Measurements from ENCODE around the gene SCPEP1. TPM values are rescaled to one million over a fixed set of nuclear protein-coding genes. Genes with fewer than 3 reads are reported as not detected.

SCPEP1 gene
- total and polyA plus RNA-seq, 2 of the 13 experiments (the other 11 are each of a cell fraction or from before 2014, with no cell fraction given), result 24.3 to 27.3 TPM

DNA sequence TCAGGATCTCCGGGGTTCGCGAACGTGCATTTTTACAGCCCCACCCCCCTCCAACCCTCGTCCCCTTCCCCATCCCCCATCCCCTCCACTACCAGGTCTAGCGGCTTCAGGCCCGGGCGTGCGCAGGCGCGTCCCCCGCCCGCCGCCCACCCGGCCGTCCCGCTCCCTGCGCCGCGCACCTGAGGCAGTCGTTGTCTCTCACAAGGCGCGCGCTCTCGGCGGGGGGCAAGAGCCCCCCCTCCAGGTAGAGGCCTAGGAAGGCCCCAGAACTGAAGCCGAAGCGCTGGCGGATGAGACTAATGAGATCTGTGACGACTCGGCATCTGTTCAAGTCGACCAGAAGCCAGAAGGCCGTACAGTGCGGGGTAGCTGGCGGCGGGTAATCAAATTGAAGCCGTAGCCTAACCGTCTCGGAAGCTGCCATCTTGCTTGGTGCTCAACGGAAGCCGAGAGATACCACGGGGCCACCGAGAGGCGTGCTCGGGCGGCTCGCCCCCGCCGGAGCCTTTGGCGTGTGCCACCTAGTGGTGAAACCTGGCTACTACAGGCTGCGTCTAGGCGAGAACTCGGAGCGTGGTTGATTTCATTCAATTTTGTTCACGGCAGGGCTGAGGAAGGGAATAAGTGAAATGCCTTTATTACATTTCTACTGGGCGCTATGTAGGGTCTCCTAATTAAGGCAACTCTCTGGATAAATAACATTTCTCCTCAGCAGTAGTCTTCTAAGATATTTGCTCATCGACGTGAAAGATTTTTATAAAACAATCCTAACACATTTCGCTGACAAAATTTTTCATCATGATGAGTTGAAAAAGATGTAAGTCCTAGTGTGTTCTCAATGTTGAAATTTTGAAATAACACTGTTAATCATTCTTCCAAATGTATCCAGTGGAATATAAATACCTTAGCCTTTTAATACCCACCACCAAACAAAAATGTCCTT is 17.1 kb upstream of the SCPEP1 start, which contains the start of gene COIL (continued):
- TF ChIP-seq AGO1 (IDR thresholded peaks at IDR 0.05; ENCODE audit: low read depth, low read length, poor library complexity, severe bottlenecking) (no peak), PHF21A (CRISPR knock-in tag; IDR thresholded peaks at IDR 0.05) (peak; percentile 88), HHEX (CRISPR knock-in tag; IDR thresholded peaks at IDR 0.05) (no peak), ZBTB7A (CRISPR knock-in tag; IDR thresholded peaks at IDR 0.05) (peak; percentile 81), MTA3 (CRISPR knock-in tag; IDR thresholded peaks at IDR 0.05) (no peak), ZC3H4 (CRISPR knock-in tag; IDR thresholded peaks at IDR 0.05; ENCODE audit: borderline replicate concordance) (no peak), FOXM1 (CRISPR knock-in tag; IDR thresholded peaks at IDR 0.05) (no peak), YEATS4 (CRISPR knock-in tag; IDR thresholded peaks at IDR 0.05; ENCODE audit: borderline replicate concordance) (peak; percentile 90), NFE2L1 (CRISPR knock-in tag; IDR thresholded peaks at IDR 0.05; ENCODE audit: borderline replicate concordance) (no peak), FOXK2 (IDR thresholded peaks at IDR 0.05) (no peak), CREB1 (IDR thresholded peaks at IDR 0.05) (no peak), CREB1 (CRISPR knock-in tag; IDR thresholded peaks at IDR 0.05) (no peak), LCORL (IDR thresholded peaks at IDR 0.05) (no peak), LCORL (CRISPR knock-in tag; IDR thresholded peaks at IDR 0.05) (peak; percentile 45; the same call in 1 of the 2 replicates), PHF8 (CRISPR knock-in tag; IDR thresholded peaks at IDR 0.05) (peak; percentile 99), MEIS1 (CRISPR knock-in tag; IDR thresholded peaks at IDR 0.05; ENCODE audit: borderline replicate concordance) (no peak; the same call in 1 of the 2 replicates), KLF12 (CRISPR knock-in tag; IDR thresholded peaks at IDR 0.05; ENCODE audit: borderline replicate concordance) (peak; percentile 83), ONECUT2 (CRISPR knock-in tag; IDR thresholded peaks at IDR 0.05) (peak; percentile 33; the same call in 1 of the 2 replicates), HOXA7 (CRISPR knock-in tag; IDR thresholded peaks at IDR 0.05) (no peak), ZNF749 (CRISPR knock-in tag; IDR thresholded peaks at IDR 0.05; ENCODE audit: borderline replicate concordance) (peak; percentile 81; the same call in 1 of the 2 replicates)
- TF ChIP-seq, protein P1, sequence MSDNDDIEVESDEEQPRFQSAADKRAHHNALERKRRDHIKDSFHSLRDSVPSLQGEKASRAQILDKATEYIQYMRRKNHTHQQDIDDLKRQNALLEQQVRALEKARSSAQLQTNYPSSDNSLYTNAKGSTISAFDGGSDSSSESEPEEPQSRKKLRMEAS (IDR thresholded peaks at IDR 0.05), result peak; percentile 83
- TF ChIP-seq, protein P2, sequence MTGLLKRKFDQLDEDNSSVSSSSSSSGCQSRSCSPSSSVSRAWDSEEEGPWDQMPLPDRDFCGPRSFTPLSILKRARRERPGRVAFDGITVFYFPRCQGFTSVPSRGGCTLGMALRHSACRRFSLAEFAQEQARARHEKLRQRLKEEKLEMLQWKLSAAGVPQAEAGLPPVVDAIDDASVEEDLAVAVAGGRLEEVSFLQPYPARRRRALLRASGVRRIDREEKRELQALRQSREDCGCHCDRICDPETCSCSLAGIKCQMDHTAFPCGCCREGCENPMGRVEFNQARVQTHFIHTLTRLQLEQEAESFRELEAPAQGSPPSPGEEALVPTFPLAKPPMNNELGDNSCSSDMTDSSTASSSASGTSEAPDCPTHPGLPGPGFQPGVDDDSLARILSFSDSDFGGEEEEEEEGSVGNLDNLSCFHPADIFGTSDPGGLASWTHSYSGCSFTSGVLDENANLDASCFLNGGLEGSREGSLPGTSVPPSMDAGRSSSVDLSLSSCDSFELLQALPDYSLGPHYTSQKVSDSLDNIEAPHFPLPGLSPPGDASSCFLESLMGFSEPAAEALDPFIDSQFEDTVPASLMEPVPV (CRISPR knock-in tag; IDR thresholded peaks at IDR 0.05), result no peak
- TF ChIP-seq, protein P3, sequence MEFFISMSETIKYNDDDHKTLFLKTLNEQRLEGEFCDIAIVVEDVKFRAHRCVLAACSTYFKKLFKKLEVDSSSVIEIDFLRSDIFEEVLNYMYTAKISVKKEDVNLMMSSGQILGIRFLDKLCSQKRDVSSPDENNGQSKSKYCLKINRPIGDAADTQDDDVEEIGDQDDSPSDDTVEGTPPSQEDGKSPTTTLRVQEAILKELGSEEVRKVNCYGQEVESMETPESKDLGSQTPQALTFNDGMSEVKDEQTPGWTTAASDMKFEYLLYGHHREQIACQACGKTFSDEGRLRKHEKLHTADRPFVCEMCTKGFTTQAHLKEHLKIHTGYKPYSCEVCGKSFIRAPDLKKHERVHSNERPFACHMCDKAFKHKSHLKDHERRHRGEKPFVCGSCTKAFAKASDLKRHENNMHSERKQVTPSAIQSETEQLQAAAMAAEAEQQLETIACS (CRISPR knock-in tag; IDR thresholded peaks at IDR 0.05), result peak; percentile 92
